Retinal pigment epithelial cell (primary cell): ENCODE results near the gene TNNT1.

Experiments
- DNase-seq: peaks from one replicate; pipeline ENCODE4 v3.0.0-alpha.2; 2010; ENCODE audit warnings: low read depth
- H3K4me3 ChIP-seq: 2 replicates; pipeline ENCODE4 v1.5.1; 2011; ENCODE audit warnings: mild to moderate bottlenecking, low read length, control low read depth, moderate library complexity
- CTCF ChIP-seq: conservative IDR thresholded peaks from 2 replicates; pipeline ENCODE4 v1.5.1; 2011; ENCODE audit warnings: low read depth, low read length, control low read depth, inconsistent platforms

Gene TNNT1

GRCh38 chr19:55101261-55101660 lies 47.7 kb downstream of the TNNT1 start:
- no peak for DNase-seq
- no peak for TF ChIP-seq CTCF

GRCh38 chr19:55099557-55100506 lies 49.2 kb downstream of the TNNT1 start:
- no peak for DNase-seq
- peak; percentile 30 for TF ChIP-seq CTCF
- no peak overlapping the region for H3K4me3 ChIP-seq

More at GRCh38 chr19:55101261-55101660, 47.7 kb downstream of the TNNT1 start:
- no peak overlapping the region for H3K4me3 ChIP-seq

GRCh38 chr19:55098716-55099556 lies 50.1 kb downstream of the TNNT1 start:
- H3K4me3 ChIP-seq: no peak overlapping the region
- TF ChIP-seq CTCF: peak; percentile 16
- no peak for DNase-seq

GRCh38 chr19:55097864-55098715 lies 50.9 kb downstream of the TNNT1 start:
- no peak overlapping the region for H3K4me3 ChIP-seq
- no peak for TF ChIP-seq CTCF
- DNase-seq: no peak

GRCh38 chr19:55096061-55096701 lies 52.8 kb downstream of the TNNT1 start:
- no peak for DNase-seq
- H3K4me3 ChIP-seq: no peak overlapping the region
- TF ChIP-seq CTCF: no peak
